ENCODE measurements around the gene WFIKKN1.
A peak's percentile ranks its signal among the peaks of the same experiment; 100 is the strongest.

The WFIKKN1 gene

GRCh38 chr16:678858-679813 is 48.4 kb downstream of the WFIKKN1 start:
- DNase-seq (ENCODE audit: low read depth), result no peak
- no peak for TF ChIP-seq CTCF (IDR thresholded peaks at IDR 0.05; ENCODE audit: low read depth, low read length, missing control alignments)
- H3K4me3 ChIP-seq (ENCODE audit: low read depth, low read length), result peak overlapping the region; percentile 61

GRCh38 chr16:679814-680624 is 49.2 kb downstream of the WFIKKN1 start, which contains the start of gene STUB1:
Gene STUB1, plus strand, starts transcription at chr16:680410. Its CDS starts 116 bp downstream, at chr16:680526.
- peak; percentile 34 for DNase-seq (ENCODE audit: low read depth)
- H3K4me3 ChIP-seq (ENCODE audit: low read depth, low read length), result peak within 1 kb of the TSS; percentile 73

GRCh38 chr16:680625-680945 is 49.8 kb downstream of the WFIKKN1 start:
- H3K4me3 ChIP-seq (ENCODE audit: low read depth, low read length), result peak overlapping the region; percentile 73
- no peak for TF ChIP-seq CTCF (IDR thresholded peaks at IDR 0.05; ENCODE audit: low read depth, low read length, missing control alignments)
- no peak for DNase-seq (ENCODE audit: low read depth)

More at GRCh38 chr16:679814-680624, 49.2 kb downstream of the WFIKKN1 start, which contains the start of gene STUB1:
- no peak for TF ChIP-seq CTCF (IDR thresholded peaks at IDR 0.05; ENCODE audit: low read depth, low read length, missing control alignments)

- no peak for DNase-seq (ENCODE audit: low read depth)
- no peak for TF ChIP-seq CTCF (IDR thresholded peaks at IDR 0.05; ENCODE audit: low read depth, low read length, missing control alignments)
- H3K4me3 ChIP-seq (ENCODE audit: low read depth, low read length), result peak overlapping the region; percentile 73
Observed at GRCh38 chr16:680967-681745, 50.4 kb downstream of the WFIKKN1 start.

GRCh38 chr16:681746-682427 is 51.1 kb downstream of the WFIKKN1 start:
- no peak for DNase-seq (ENCODE audit: low read depth)

More at GRCh38 chr16:681746-682427, 51.1 kb downstream of the WFIKKN1 start:
- peak overlapping the region; percentile 73; the same call in 1 of the 2 replicates for H3K4me3 ChIP-seq (ENCODE audit: low read depth, low read length)
- TF ChIP-seq CTCF (IDR thresholded peaks at IDR 0.05; ENCODE audit: low read depth, low read length, missing control alignments), result no peak
